ENCODE data around the gene SNX1. TPM values are rescaled to one million over a fixed set of nuclear protein-coding genes. Genes with fewer than 3 reads are reported as not detected.
"Not testable (repeated sequence)": the region's sequence is repeated elsewhere in the genome, so short reads cannot be mapped to it uniquely, and the experiment has no call there.

The SNX1 gene
- total and polyA plus RNA-seq, 2 experiments from 2014 or later, result 40.5 to 102 TPM

DNA sequence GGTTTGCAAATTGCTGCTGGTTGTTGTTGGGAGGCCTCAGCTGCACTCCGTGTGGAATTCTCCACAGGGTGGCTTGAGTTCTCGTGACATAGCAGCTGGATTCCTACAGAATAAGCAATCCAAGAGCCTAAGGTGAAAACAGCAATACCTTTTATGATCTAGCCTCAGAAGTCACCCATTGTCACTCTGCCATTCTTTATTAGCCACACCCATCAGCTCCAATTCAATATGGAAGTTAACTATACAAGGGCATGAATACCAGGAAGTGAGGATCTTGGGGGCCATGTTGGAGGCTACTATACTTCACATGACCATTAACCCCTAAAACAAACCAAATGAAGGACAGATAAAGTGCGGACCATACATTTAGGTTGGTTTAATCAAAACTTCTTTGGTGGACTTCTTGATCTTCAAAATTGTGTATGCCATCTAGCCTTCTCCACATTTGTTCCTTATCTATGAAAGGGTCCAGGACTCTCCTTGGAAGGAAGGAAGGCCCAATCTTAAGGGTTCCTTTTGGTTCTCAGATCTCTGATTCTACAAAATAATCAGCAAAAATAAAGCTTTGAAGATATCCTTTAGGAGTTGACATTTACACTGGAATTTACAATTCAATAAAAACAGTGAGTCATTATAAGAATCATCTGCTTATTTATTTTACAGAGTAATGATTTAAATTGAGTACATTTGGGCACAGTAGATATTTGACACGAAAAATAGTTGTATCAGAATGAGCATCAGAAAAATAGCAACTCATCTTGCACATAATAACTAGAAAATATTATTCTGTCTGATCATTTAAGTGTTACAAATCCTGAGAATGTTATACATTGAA lies 23.6 kb upstream of the SNX1 start:
- Histone ChIP-seq H3K9me3 (ENCODE audit: low read depth) (no peaks in the 10 kb centered on the region), H3K79me2 (ENCODE audit: insufficient read depth) (0 out of 2 replicates have a peak, but pooled peaks cover 4% of the 10 kb centered on the region), H3K4me3 (no peak overlapping the region), H3F3A (ENCODE audit: insufficient read depth) (peaks cover 41% of the 10 kb centered on the region), H3K9ac (peak overlapping the region; percentile 19; the same call in 1 of the 2 replicates), H3K4me1 (ENCODE audit: insufficient read depth) (peaks cover 29% of the 10 kb centered on the region), H3K27ac (peak overlapping the region; percentile 74), H3K9me2 (ENCODE audit: insufficient read depth) (no peaks in the 10 kb centered on the region), H3K27me3 (replicated peaks; ENCODE audit: insufficient read depth) (no peaks in the 10 kb centered on the region), H3K4me2 (ENCODE audit: unreplicated experiment) (peak overlapping the region; percentile 25), H2AFZ (peak overlapping the region; percentile 25; the same call in 1 of the 2 replicates), H3K36me3 (ENCODE audit: low read depth) (0 out of 2 replicates have a peak, but pooled peaks cover 8% of the 10 kb centered on the region), H4K20me1 (ENCODE audit: insufficient read depth) (no peaks in the 10 kb centered on the region)
- TF ChIP-seq EZH2phosphoT487 (IDR thresholded peaks at IDR 0.05; ENCODE audit: insufficient read depth, low read depth), result no peak
- TF ChIP-seq EZH2 (IDR thresholded peaks at IDR 0.05; ENCODE audit: insufficient read depth, poor library complexity, severe bottlenecking), result no peak
- DNase-seq, result no peak
- in situ Hi-C loops (cut with MboI), result loop anchor here (25.0 kb wide), 1 partner anchor 610 kb away; no protein-coding TSS in a partner anchor
- 77 to 82% methylated on average over 4 of the region's 4 CpGs for WGBS, 2 experiments (ENCODE audit: low coverage in 1 of 2, low lambda C conversion rate in 2 of 2, missing lambda C conversion rate in 2 of 2)

GRCh38 chr15:64072812-64073211 lies 23.0 kb upstream of the SNX1 start:
- peaks cover 29% of the 10 kb centered on the region for H3K4me1 ChIP-seq (ENCODE audit: insufficient read depth)
- H3K27me3 ChIP-seq (replicated peaks; ENCODE audit: insufficient read depth), result no peaks in the 10 kb centered on the region
- no peak overlapping the region for H3K27ac ChIP-seq
- H3K36me3 ChIP-seq (ENCODE audit: low read depth), result 0 out of 2 replicates have a peak, but pooled peaks cover 8% of the 10 kb centered on the region
- in situ Hi-C loops (cut with MboI), result loop anchor here (25.0 kb wide), 1 partner anchor 611 kb away; no protein-coding TSS in a partner anchor
- H4K20me1 ChIP-seq (ENCODE audit: insufficient read depth), result no peaks in the 10 kb centered on the region
- H3K9ac ChIP-seq, result no peak overlapping the region
- DNase-seq, result no peak
- TF ChIP-seq EZH2phosphoT487 (IDR thresholded peaks at IDR 0.05; ENCODE audit: insufficient read depth, low read depth), result no peak
- no peak for TF ChIP-seq EZH2 (IDR thresholded peaks at IDR 0.05; ENCODE audit: insufficient read depth, poor library complexity, severe bottlenecking)
- 95 to 98% methylated on average over 2 of the region's 2 CpGs for WGBS, 2 experiments (ENCODE audit: low coverage in 1 of 2, low lambda C conversion rate in 2 of 2, missing lambda C conversion rate in 2 of 2)
- no peaks in the 10 kb centered on the region for H3K9me2 ChIP-seq (ENCODE audit: insufficient read depth)
- H3K4me3 ChIP-seq, result no peak overlapping the region
- peaks cover 41% of the 10 kb centered on the region for H3F3A ChIP-seq (ENCODE audit: insufficient read depth)
- H3K9me3 ChIP-seq (ENCODE audit: low read depth), result no peaks in the 10 kb centered on the region
- H3K79me2 ChIP-seq (ENCODE audit: insufficient read depth), result 0 out of 2 replicates have a peak, but pooled peaks cover 9% of the 10 kb centered on the region
- H3K4me2 ChIP-seq (ENCODE audit: unreplicated experiment), result no peak overlapping the region
- no peak overlapping the region for H2AFZ ChIP-seq

DNA sequence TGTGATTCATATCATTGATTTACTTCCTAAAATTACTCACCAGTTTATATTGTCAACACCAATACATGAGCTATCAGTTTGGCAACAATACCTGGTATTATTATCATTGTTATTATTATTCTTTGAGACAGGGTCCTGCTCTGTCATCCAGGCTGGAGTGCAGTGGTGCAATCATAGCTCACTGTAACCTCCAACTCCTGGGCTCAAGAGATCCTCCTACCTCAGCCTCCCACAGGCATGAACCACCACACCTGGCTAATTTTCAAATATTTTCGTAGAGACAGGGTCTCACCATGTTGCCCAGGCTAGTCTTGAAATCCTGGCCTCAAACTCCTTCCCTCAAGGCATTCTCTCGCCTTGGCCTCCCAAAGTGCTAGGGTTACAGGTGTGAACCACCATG lies 22.3 kb upstream of the SNX1 start:
- H3K79me2 ChIP-seq (ENCODE audit: insufficient read depth); H3K4me3 ChIP-seq; H3K36me3 ChIP-seq (ENCODE audit: low read depth); H3K27me3 ChIP-seq (replicated peaks; ENCODE audit: insufficient read depth); H4K20me1 ChIP-seq (ENCODE audit: insufficient read depth); H2AFZ ChIP-seq; H3K9me2 ChIP-seq (ENCODE audit: insufficient read depth); DNase-seq; H3K9ac ChIP-seq; H3K9me3 ChIP-seq (ENCODE audit: low read depth); H3K27ac ChIP-seq; H3K4me2 ChIP-seq (ENCODE audit: unreplicated experiment): not testable (repeated sequence)
- Histone ChIP-seq H3K4me1 (ENCODE audit: insufficient read depth) (peaks cover 29% of the 10 kb centered on the region), H3F3A (ENCODE audit: insufficient read depth) (peaks cover 41% of the 10 kb centered on the region)
- in situ Hi-C loops (cut with MboI), result loop anchor here (25.0 kb wide), 1 partner anchor 611 kb away; no protein-coding TSS in a partner anchor
- 90 to 97% methylated on average over 2 of the region's 2 CpGs for WGBS, 2 experiments (ENCODE audit: low coverage in 1 of 2, low lambda C conversion rate in 2 of 2, missing lambda C conversion rate in 2 of 2)

- H3F3A ChIP-seq (ENCODE audit: insufficient read depth), result no peaks in the 10 kb centered on the region
- in situ Hi-C loops (cut with MboI), result no loop called here
- H2AFZ ChIP-seq, result no peak overlapping the region
- no peak overlapping the region for H3K27ac ChIP-seq
- no peaks in the 10 kb centered on the region for H3K9me2 ChIP-seq (ENCODE audit: insufficient read depth)
- H3K9ac ChIP-seq, result no peak overlapping the region
- H3K27me3 ChIP-seq (replicated peaks; ENCODE audit: insufficient read depth), result no peaks in the 10 kb centered on the region
- no peak overlapping the region for H3K4me3 ChIP-seq
- H3K36me3 ChIP-seq (ENCODE audit: low read depth), result peaks cover 4% of the 10 kb centered on the region; the same call in 1 of the 2 replicates
- H3K79me2 ChIP-seq (ENCODE audit: insufficient read depth), result peaks cover 10% of the 10 kb centered on the region; the same call in 1 of the 2 replicates
- no peaks in the 10 kb centered on the region for H4K20me1 ChIP-seq (ENCODE audit: insufficient read depth)
- TF ChIP-seq EZH2 (IDR thresholded peaks at IDR 0.05; ENCODE audit: insufficient read depth, poor library complexity, severe bottlenecking), result no peak
- no peak for TF ChIP-seq EZH2phosphoT487 (IDR thresholded peaks at IDR 0.05; ENCODE audit: insufficient read depth, low read depth)
- no peaks in the 10 kb centered on the region for H3K9me3 ChIP-seq (ENCODE audit: low read depth)
- WGBS, 2 experiments (ENCODE audit: low coverage in 1 of 2, low lambda C conversion rate in 2 of 2, missing lambda C conversion rate in 2 of 2), result 83 to 84% methylated on average over 3 of the region's 3 CpGs
- no peak overlapping the region for H3K4me2 ChIP-seq (ENCODE audit: unreplicated experiment)
- no peaks in the 10 kb centered on the region for H3K4me1 ChIP-seq (ENCODE audit: insufficient read depth)
- DNase-seq, result no peak
Measured at GRCh38 chr15:64082757-64083156, 13.0 kb upstream of the SNX1 start.
